B cell (primary cell): ENCODE measurements around the gene ASTN1. TPM values are rescaled to one million over a fixed set of nuclear protein-coding genes. Genes with fewer than 3 reads are reported as not detected.

Experiments used
- ATAC-seq: fragments of 200-7000 bp; cut with Tn5 transposase; one replicate; pipeline ENCODE4 v1.10.0; 2021; ENCODE audit warnings: low read depth, mild to moderate bottlenecking, moderate number of reproducible peaks, moderate library complexity
- CTCF ChIA-PET: fragments of 350-600 bp; sonication (Branson Sonifier 250); formaldehyde crosslinking; loops from one replicate; lab custom pipeline; 2021; ENCODE audit warnings: antibody characterized with exemption, inconsistent platforms; lab: Charles Lee
- POLR2A ChIA-PET: fragments of 350-600 bp; sonication (Branson Sonifier 250); formaldehyde crosslinking; loops from one replicate; lab custom pipeline; 2021; ENCODE audit warnings: antibody characterized with exemption; lab: Charles Lee
- DNase-seq: peaks from one replicate; pipeline ENCODE4 v3.0.0; 2013
- H2AFZ ChIP-seq: 2 replicates; pipeline ENCODE4 v1.6.1; 2012; ENCODE audit warnings: mild to moderate bottlenecking, low read depth, low read length; ENCODE audit not compliant: insufficient read depth, poor library complexity, severe bottlenecking
- H3K27ac ChIP-seq, 2 donors: 1 replicate in 1 of 2; 2 replicates in 1 of 2; pipeline ENCODE4 v1.5.1; 2012 to 2013; ENCODE audit warnings: low read length in 2 of 2, mild to moderate bottlenecking in 2 of 2, moderate library complexity in 1 of 2
- H3K27me3 ChIP-seq, 4 experiments: fragments of 200-600 bp in 1 of 4; sonication (generic) in 1 of 4; replicated peaks in 1 of 4; 1 replicate in 2 of 4; 2 replicates in 2 of 4; pipeline versions ENCODE4 v1.6.1 to v1.7.0; 2013 to 2016; ENCODE audit warnings: low read length in 3 of 4, mild to moderate bottlenecking in 2 of 4, mixed read lengths in 1 of 4, moderate library complexity in 1 of 4; ENCODE audit not compliant: insufficient read depth in 4 of 4, control insufficient read depth in 3 of 4; ENCODE audit errors: control extremely low read depth in 1 of 4
- H3K36me3 ChIP-seq, 2 experiments: replicated peaks in 1 of 2; 1 replicate in 1 of 2; 2 replicates in 1 of 2; pipeline versions ENCODE4 v1.6.1 to v1.7.1; 2013; ENCODE audit warnings: low read length in 1 of 2; ENCODE audit not compliant: insufficient read depth in 2 of 2, control insufficient read depth in 1 of 2; ENCODE audit errors: control extremely low read depth in 1 of 2, extremely low read depth in 1 of 2
- H3K4me1 ChIP-seq, 2 donors: fragments of 200-600 bp in 1 of 2; sonication (generic) in 1 of 2; 1 replicate in 1 of 2; 2 replicates in 1 of 2; pipeline versions ENCODE4 v1.5.1 to v1.6.1; 2013 to 2017; ENCODE audit warnings: low read length in 2 of 2; ENCODE audit not compliant: control insufficient read depth in 2 of 2, insufficient read depth in 2 of 2
- H3K4me2 ChIP-seq: replicated peaks from 2 replicates; pipeline ENCODE3; 2012; ENCODE audit warnings: mild to moderate bottlenecking, low read depth, low read length; ENCODE audit not compliant: poor library complexity, severe bottlenecking
- H3K4me3 ChIP-seq, 5 experiments: fragments of 200-600 bp in 1 of 5; sonication (generic) in 1 of 5; 1 replicate in 3 of 5; 2 replicates in 2 of 5; pipeline versions ENCODE4 v1.5.1 to v1.7.0; 2011 to 2016; ENCODE audit warnings: low read length in 4 of 5, mild to moderate bottlenecking in 4 of 5, low read depth in 2 of 5, control low read depth in 1 of 5, moderate library complexity in 1 of 5; ENCODE audit not compliant: insufficient read depth in 1 of 5; ENCODE audit errors: control extremely low read depth in 1 of 5, extremely low read depth in 1 of 5
- H3K79me2 ChIP-seq: fragments of 200-600 bp; sonication (generic); one replicate; pipeline ENCODE4 v1.6.0; 2016; ENCODE audit warnings: low read length; ENCODE audit not compliant: control insufficient read depth, insufficient read depth
- H3K9ac ChIP-seq: fragments of 200-600 bp; sonication (generic); 2 replicates; pipeline ENCODE4 v1.6.1; 2017; ENCODE audit warnings: mild to moderate bottlenecking, low read length, moderate library complexity
- H3K9me3 ChIP-seq, 3 donors: one replicate each; pipeline versions ENCODE4 v1.6.1 to v1.7.1; 2013; ENCODE audit warnings: low read length in 2 of 3; ENCODE audit not compliant: control insufficient read depth in 2 of 3, insufficient read depth in 1 of 3; ENCODE audit errors: control extremely low read depth in 1 of 3
- H4K20me1 ChIP-seq: 2 replicates; pipeline ENCODE4 v1.6.0; 2012; ENCODE audit warnings: mild to moderate bottlenecking, low read length; ENCODE audit not compliant: insufficient read depth, control insufficient read depth, poor library complexity, severe bottlenecking
- H3K27ac Mint-ChIP-seq: one replicate; pipeline ENCODE4 v1.8.0; 2021; ENCODE audit warnings: mixed read lengths
- H3K27me3 Mint-ChIP-seq: one replicate; pipeline ENCODE4 v1.8.0; 2021; ENCODE audit warnings: mixed read lengths
- H3K4me1 Mint-ChIP-seq: one replicate; pipeline ENCODE4 v1.8.0; 2021; ENCODE audit warnings: mixed read lengths
- H3K4me3 Mint-ChIP-seq: one replicate; pipeline ENCODE4 v1.8.0; 2021; ENCODE audit warnings: mixed read lengths
- H3K9me3 Mint-ChIP-seq: one replicate; pipeline ENCODE4 v1.8.0; 2022; ENCODE audit warnings: mixed read lengths; ENCODE audit not compliant: insufficient read depth
- CTCF ChIP-seq: fragments of 200-600 bp; IDR thresholded peaks from one replicate; pipeline ENCODE4 v1.8.0; 2022; ENCODE audit warnings: antibody characterized with exemption, mild to moderate bottlenecking
- EZH2 ChIP-seq: IDR thresholded peaks from 2 replicates; pipeline ENCODE4 v1.6.1; 2012; ENCODE audit warnings: borderline replicate concordance, low read depth, mild to moderate bottlenecking, moderate library complexity, low read length; ENCODE audit not compliant: insufficient read depth, poor library complexity, severe bottlenecking
- WGBS: methylation state at CpG from one replicate; pipeline ENCODE4 v1.1.5; 2013; ENCODE audit warnings: missing lambda C conversion rate; ENCODE audit not compliant: insufficient coverage; 5-methylcytosine and 5-hydroxymethylcytosine counted together
- intact Hi-C: fragments of 100-400 bp; cut with micrococcal nuclease; formaldehyde crosslinking; loops from one replicate; pipeline ENCODE4 v1.10.0; 2022
- polyA plus RNA-seq: library from polyadenylated mRNA; depleted of rRNA; stranded (reverse); fragments of >200 nt; gene quantifications from 2 replicates; pipeline ENCODE4 v1.2.3, GENCODE V29; 2012
- total RNA-seq, 2 donors: library from RNA; stranded (reverse); fragments of 120-200 nt in 1 of 2; gene quantifications; 1 replicate in 1 of 2; 2 replicates in 1 of 2; pipeline versions ENCODE4 v1.2.3 to v1.2.4, GENCODE V29; 2013 to 2022

The ASTN1 gene
- total and polyA plus RNA-seq, 2 donors (not counting 1 experiment from before 2014, with no cell fraction given) = not detected

GRCh38 chr1:177106196-177106595 is 58.3 kb downstream of the ASTN1 start:
- Histone ChIP-seq H3K4me3 (no peak overlapping the region), H3K79me2 (no peaks in the 10 kb centered on the region), H3K36me3 (no peaks in the 10 kb centered on the region), H3K9ac (no peak overlapping the region), H3K4me1 (no peaks in the 10 kb centered on the region), H3K27me3 (no peaks in the 10 kb centered on the region), H4K20me1 (no peaks in the 10 kb centered on the region), H3K9me3 (no peaks in the 10 kb centered on the region), H3K27ac (no peak overlapping the region), H2AFZ (no peak overlapping the region), H3K4me2 (no peak overlapping the region)
- WGBS = 100% methylated on average over 1 of the region's 1 CpG
- Mint-ChIP-seq H3K27me3 (peaks cover 7% of the 10 kb centered on the region), H3K9me3 (no peaks in the 10 kb centered on the region), H3K4me3 (no peak overlapping the region), H3K27ac (no peak overlapping the region), H3K4me1 (no peaks in the 10 kb centered on the region)
- ChIA-PET CTCF (no interaction called here), POLR2A (no interaction called here)
- no peak for TF ChIP-seq CTCF
- no peak for TF ChIP-seq EZH2
- DNase-seq (no peak), ATAC-seq (no peak)
- intact Hi-C loops = no loop called here

GRCh38 chr1:177103005-177103852 is 61.3 kb downstream of the ASTN1 start:
- H3K9me3 ChIP-seq = no peaks in the 10 kb centered on the region
- ChIA-PET POLR2A (no interaction called here), CTCF (no interaction called here)
- intact Hi-C loops = no loop called here
- no peaks in the 10 kb centered on the region for H3K27me3 ChIP-seq
- H3K27ac ChIP-seq = no peak overlapping the region
- no peaks in the 10 kb centered on the region for H3K36me3 ChIP-seq
- TF ChIP-seq CTCF (no peak), EZH2 (no peak)
- no peaks in the 10 kb centered on the region for H3K9me3 Mint-ChIP-seq
- no peak overlapping the region for H3K4me2 ChIP-seq
- ATAC-seq = no peak
- 86% methylated on average over 1 of the region's 2 CpGs for WGBS
- no peaks in the 10 kb centered on the region for H4K20me1 ChIP-seq
- no peak overlapping the region for H3K4me3 Mint-ChIP-seq
- H2AFZ ChIP-seq = no peak overlapping the region
- H3K27ac Mint-ChIP-seq = no peak overlapping the region
- no peak overlapping the region for H3K4me3 ChIP-seq
- peaks cover 12% of the 10 kb centered on the region for H3K27me3 Mint-ChIP-seq
- no peak overlapping the region for H3K9ac ChIP-seq
- H3K4me1 ChIP-seq = no peaks in the 10 kb centered on the region
- no peak for DNase-seq
- no peaks in the 10 kb centered on the region for H3K4me1 Mint-ChIP-seq
- H3K79me2 ChIP-seq = no peaks in the 10 kb centered on the region
